ENCODE results near the gene BABAM2. TPM values are rescaled to one million over a fixed set of nuclear protein-coding genes. Genes with fewer than 3 reads are reported as not detected.

Gene BABAM2
- total and polyA plus RNA-seq, 8 donors, result 27.1 to 49.2 (median 28.4) TPM

DNA sequence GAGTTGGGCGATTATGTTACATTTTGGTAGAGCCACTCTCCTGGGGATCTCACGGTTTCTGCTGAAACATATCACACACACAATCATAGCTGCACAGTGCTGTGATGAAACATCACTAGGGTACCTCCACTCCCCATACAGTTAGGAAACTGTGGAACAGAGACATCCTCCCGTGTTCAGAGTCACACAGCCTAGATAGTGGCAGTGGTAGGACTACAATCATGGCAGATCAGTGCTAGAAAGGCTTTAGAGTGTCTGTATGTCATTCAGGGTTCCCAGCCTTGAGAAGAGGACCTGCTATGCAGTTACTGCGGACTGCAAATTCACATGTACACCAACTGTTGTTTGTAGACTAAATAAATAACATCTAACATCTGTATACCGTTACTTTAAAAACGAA is 291.8 kb downstream of the BABAM2 start:
- Histone ChIP-seq H3K27ac (no peak overlapping the region), H3K27me3 (no peaks in the 10 kb centered on the region), H3K36me3 (no peaks in the 10 kb centered on the region), H3K4me3 (no peak overlapping the region), H3K9me3 (peaks cover 0 to under 1% of the 10 kb centered on the region in 2 donors), H3K4me1 (no peaks in the 10 kb centered on the region)
- ATAC-seq (no peak), DNase-seq (no peak)
- TF ChIP-seq, protein P1, sequence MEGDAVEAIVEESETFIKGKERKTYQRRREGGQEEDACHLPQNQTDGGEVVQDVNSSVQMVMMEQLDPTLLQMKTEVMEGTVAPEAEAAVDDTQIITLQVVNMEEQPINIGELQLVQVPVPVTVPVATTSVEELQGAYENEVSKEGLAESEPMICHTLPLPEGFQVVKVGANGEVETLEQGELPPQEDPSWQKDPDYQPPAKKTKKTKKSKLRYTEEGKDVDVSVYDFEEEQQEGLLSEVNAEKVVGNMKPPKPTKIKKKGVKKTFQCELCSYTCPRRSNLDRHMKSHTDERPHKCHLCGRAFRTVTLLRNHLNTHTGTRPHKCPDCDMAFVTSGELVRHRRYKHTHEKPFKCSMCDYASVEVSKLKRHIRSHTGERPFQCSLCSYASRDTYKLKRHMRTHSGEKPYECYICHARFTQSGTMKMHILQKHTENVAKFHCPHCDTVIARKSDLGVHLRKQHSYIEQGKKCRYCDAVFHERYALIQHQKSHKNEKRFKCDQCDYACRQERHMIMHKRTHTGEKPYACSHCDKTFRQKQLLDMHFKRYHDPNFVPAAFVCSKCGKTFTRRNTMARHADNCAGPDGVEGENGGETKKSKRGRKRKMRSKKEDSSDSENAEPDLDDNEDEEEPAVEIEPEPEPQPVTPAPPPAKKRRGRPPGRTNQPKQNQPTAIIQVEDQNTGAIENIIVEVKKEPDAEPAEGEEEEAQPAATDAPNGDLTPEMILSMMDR (IDR thresholded peaks at IDR 0.05), result no peak
- intact Hi-C loops (cut with DNase I), result no loop called here

DNA sequence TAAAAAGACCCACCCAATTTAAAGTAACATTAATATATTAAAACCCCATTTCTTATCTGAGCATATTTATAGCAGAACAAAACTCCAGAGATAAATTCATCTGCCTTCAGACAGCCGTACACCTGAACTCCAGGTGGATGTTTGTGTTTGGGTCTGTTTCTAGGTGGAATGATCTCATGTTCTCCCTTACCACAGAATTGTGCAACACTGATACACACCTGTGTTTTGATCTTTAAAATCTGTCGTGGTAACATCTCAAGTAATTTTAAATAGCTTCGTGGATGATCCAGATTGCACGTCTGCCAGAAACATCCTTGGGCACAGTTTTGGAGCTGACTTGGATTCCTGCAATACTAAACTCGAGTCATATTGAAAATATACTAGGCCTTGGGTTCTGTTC is 294.6 kb downstream of the BABAM2 start:
- no peaks in the 10 kb centered on the region for H3K36me3 ChIP-seq
- H3K9me3 ChIP-seq, result no peaks in the 10 kb centered on the region
- TF ChIP-seq, protein P1 (IDR thresholded peaks at IDR 0.05), result no peak
- no peaks in the 10 kb centered on the region for H3K4me1 ChIP-seq
- ATAC-seq, result no peak
- H3K27ac ChIP-seq, result no peak overlapping the region
- H3K4me3 ChIP-seq, result no peak overlapping the region
- no peak for DNase-seq
- no peaks in the 10 kb centered on the region for H3K27me3 ChIP-seq
- intact Hi-C loops (cut with DNase I), result no loop called here

DNA sequence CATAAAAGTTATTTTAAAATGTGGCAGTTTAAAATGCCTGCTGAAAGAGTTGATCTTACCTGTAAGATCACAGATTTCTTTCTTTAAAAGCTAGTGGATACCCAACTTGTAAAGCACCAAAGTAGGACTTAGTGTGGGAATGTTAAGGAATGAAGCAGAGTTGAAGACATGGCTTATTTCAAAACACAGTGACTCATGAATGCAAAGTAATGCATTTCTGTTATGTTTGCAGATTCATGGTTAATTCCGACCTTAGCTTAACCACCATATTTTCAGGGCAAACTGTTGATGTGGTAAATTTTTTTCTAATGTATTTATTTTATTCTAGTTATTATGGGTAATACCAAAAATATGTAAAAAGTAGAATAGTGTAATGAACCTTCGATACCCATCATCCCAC is 295.4 kb downstream of the BABAM2 start:
- no peak for DNase-seq
- H3K27me3 ChIP-seq, result no peaks in the 10 kb centered on the region
- intact Hi-C loops (cut with DNase I), result no loop called here
- ATAC-seq, result no peak
- no peak overlapping the region for H3K4me3 ChIP-seq
- H3K36me3 ChIP-seq, result no peaks in the 10 kb centered on the region
- H3K4me1 ChIP-seq, result no peaks in the 10 kb centered on the region
- TF ChIP-seq, protein P1 (IDR thresholded peaks at IDR 0.05), result no peak
- H3K9me3 ChIP-seq, result no peaks in the 10 kb centered on the region
- no peak overlapping the region for H3K27ac ChIP-seq

DNA sequence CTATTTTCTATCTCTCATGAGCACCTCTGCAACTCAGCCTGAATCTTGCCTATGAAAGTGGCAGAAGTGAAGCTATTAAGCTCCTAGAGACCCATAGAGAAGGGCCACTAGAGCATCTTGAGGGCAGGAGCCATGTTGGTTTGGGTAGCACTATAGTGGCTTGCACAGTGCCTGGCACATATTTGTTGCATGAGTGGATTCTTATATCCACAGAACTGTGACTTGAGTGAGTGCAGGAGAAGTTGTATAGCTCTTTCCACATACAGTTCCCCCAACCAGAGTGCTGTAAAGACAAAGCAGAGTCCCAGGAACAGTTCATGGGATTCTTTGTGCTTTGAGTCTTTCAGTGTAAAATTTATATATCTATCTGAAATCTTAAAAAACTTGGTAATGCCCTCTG is 296.7 kb downstream of the BABAM2 start:
- DNase-seq, result no peak
- Histone ChIP-seq H3K4me1 (no peaks in the 10 kb centered on the region), H3K4me3 (no peak overlapping the region), H3K27ac (no peak overlapping the region), H3K36me3 (no peaks in the 10 kb centered on the region), H3K27me3 (no peaks in the 10 kb centered on the region), H3K9me3 (no peaks in the 10 kb centered on the region)
- no peak for ATAC-seq
- TF ChIP-seq, protein P1 (IDR thresholded peaks at IDR 0.05), result no peak
- intact Hi-C loops (cut with DNase I), result no loop called here

DNA sequence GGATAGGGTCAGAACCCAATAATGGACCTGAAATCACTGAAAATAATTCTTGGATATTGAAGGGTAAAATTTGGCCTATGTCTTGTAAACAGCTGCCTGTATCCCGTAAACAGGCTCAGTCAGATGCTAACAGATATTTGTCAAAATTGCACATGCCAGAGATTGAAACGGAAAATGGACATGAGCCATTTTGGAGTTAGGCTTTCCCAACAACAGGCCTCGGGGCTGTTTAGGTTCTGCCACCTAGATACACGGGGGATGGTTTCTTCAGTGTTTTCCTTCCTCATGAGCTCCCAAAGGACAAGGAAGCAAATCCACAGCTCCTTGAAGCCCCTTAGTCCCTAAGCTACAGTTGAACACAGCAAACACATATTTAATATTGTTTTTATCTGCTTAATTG is 297.9 kb downstream of the BABAM2 start:
- Histone ChIP-seq H3K36me3 (no peaks in the 10 kb centered on the region), H3K27ac (no peak overlapping the region), H3K4me1 (no peaks in the 10 kb centered on the region), H3K27me3 (no peaks in the 10 kb centered on the region), H3K4me3 (no peak overlapping the region), H3K9me3 (no peaks in the 10 kb centered on the region)
- ATAC-seq (no peak), DNase-seq (no peak)
- intact Hi-C loops (cut with DNase I), result no loop called here
- TF ChIP-seq, protein P1 (IDR thresholded peaks at IDR 0.05), result no peak

Measured in left lung (tissue), 10 donors.